B cell (primary cell): Measurements from ENCODE around the gene TCIRG1. TPM values are rescaled to one million over a fixed set of nuclear protein-coding genes. Genes with fewer than 3 reads are reported as not detected.
A peak's percentile ranks its signal among the peaks of the same experiment; 100 is the strongest.

Experiments used
- ATAC-seq: fragments of 200-7000 bp; cut with Tn5 transposase; one replicate; pipeline ENCODE4 v1.10.0; 2021; ENCODE audit warnings: low read depth, mild to moderate bottlenecking, moderate number of reproducible peaks, moderate library complexity
- CTCF ChIA-PET: fragments of 350-600 bp; sonication (Branson Sonifier 250); formaldehyde crosslinking; loops from one replicate; lab custom pipeline; 2021; ENCODE audit warnings: antibody characterized with exemption, inconsistent platforms; lab: Charles Lee
- POLR2A ChIA-PET: fragments of 350-600 bp; sonication (Branson Sonifier 250); formaldehyde crosslinking; loops from one replicate; lab custom pipeline; 2021; ENCODE audit warnings: antibody characterized with exemption; lab: Charles Lee
- DNase-seq: peaks from one replicate; pipeline ENCODE4 v3.0.0; 2013
- H2AFZ ChIP-seq: 2 replicates; pipeline ENCODE4 v1.6.1; 2012; ENCODE audit warnings: mild to moderate bottlenecking, low read depth, low read length; ENCODE audit not compliant: insufficient read depth, poor library complexity, severe bottlenecking
- H3K27ac ChIP-seq, 2 donors: 1 replicate in 1 of 2; 2 replicates in 1 of 2; pipeline ENCODE4 v1.5.1; 2012 to 2013; ENCODE audit warnings: low read length in 2 of 2, mild to moderate bottlenecking in 2 of 2, moderate library complexity in 1 of 2
- H3K27me3 ChIP-seq, 4 experiments: fragments of 200-600 bp in 1 of 4; sonication (generic) in 1 of 4; replicated peaks in 1 of 4; 1 replicate in 2 of 4; 2 replicates in 2 of 4; pipeline versions ENCODE4 v1.6.1 to v1.7.0; 2013 to 2016; ENCODE audit warnings: low read length in 3 of 4, mild to moderate bottlenecking in 2 of 4, mixed read lengths in 1 of 4, moderate library complexity in 1 of 4; ENCODE audit not compliant: insufficient read depth in 4 of 4, control insufficient read depth in 3 of 4; ENCODE audit errors: control extremely low read depth in 1 of 4
- H3K36me3 ChIP-seq, 2 experiments: replicated peaks in 1 of 2; 1 replicate in 1 of 2; 2 replicates in 1 of 2; pipeline versions ENCODE4 v1.6.1 to v1.7.1; 2013; ENCODE audit warnings: low read length in 1 of 2; ENCODE audit not compliant: insufficient read depth in 2 of 2, control insufficient read depth in 1 of 2; ENCODE audit errors: control extremely low read depth in 1 of 2, extremely low read depth in 1 of 2
- H3K4me1 ChIP-seq, 2 donors: fragments of 200-600 bp in 1 of 2; sonication (generic) in 1 of 2; 1 replicate in 1 of 2; 2 replicates in 1 of 2; pipeline versions ENCODE4 v1.5.1 to v1.6.1; 2013 to 2017; ENCODE audit warnings: low read length in 2 of 2; ENCODE audit not compliant: control insufficient read depth in 2 of 2, insufficient read depth in 2 of 2
- H3K4me2 ChIP-seq: replicated peaks from 2 replicates; pipeline ENCODE3; 2012; ENCODE audit warnings: mild to moderate bottlenecking, low read depth, low read length; ENCODE audit not compliant: poor library complexity, severe bottlenecking
- H3K4me3 ChIP-seq, 5 experiments: fragments of 200-600 bp in 1 of 5; sonication (generic) in 1 of 5; 1 replicate in 3 of 5; 2 replicates in 2 of 5; pipeline versions ENCODE4 v1.5.1 to v1.7.0; 2011 to 2016; ENCODE audit warnings: low read length in 4 of 5, mild to moderate bottlenecking in 4 of 5, low read depth in 2 of 5, control low read depth in 1 of 5, moderate library complexity in 1 of 5; ENCODE audit not compliant: insufficient read depth in 1 of 5; ENCODE audit errors: control extremely low read depth in 1 of 5, extremely low read depth in 1 of 5
- H3K79me2 ChIP-seq: fragments of 200-600 bp; sonication (generic); one replicate; pipeline ENCODE4 v1.6.0; 2016; ENCODE audit warnings: low read length; ENCODE audit not compliant: control insufficient read depth, insufficient read depth
- H3K9ac ChIP-seq: fragments of 200-600 bp; sonication (generic); 2 replicates; pipeline ENCODE4 v1.6.1; 2017; ENCODE audit warnings: mild to moderate bottlenecking, low read length, moderate library complexity
- H3K9me3 ChIP-seq, 3 donors: one replicate each; pipeline versions ENCODE4 v1.6.1 to v1.7.1; 2013; ENCODE audit warnings: low read length in 2 of 3; ENCODE audit not compliant: control insufficient read depth in 2 of 3, insufficient read depth in 1 of 3; ENCODE audit errors: control extremely low read depth in 1 of 3
- H4K20me1 ChIP-seq: 2 replicates; pipeline ENCODE4 v1.6.0; 2012; ENCODE audit warnings: mild to moderate bottlenecking, low read length; ENCODE audit not compliant: insufficient read depth, control insufficient read depth, poor library complexity, severe bottlenecking
- H3K27ac Mint-ChIP-seq: one replicate; pipeline ENCODE4 v1.8.0; 2021; ENCODE audit warnings: mixed read lengths
- H3K27me3 Mint-ChIP-seq: one replicate; pipeline ENCODE4 v1.8.0; 2021; ENCODE audit warnings: mixed read lengths
- H3K4me1 Mint-ChIP-seq: one replicate; pipeline ENCODE4 v1.8.0; 2021; ENCODE audit warnings: mixed read lengths
- H3K4me3 Mint-ChIP-seq: one replicate; pipeline ENCODE4 v1.8.0; 2021; ENCODE audit warnings: mixed read lengths
- H3K9me3 Mint-ChIP-seq: one replicate; pipeline ENCODE4 v1.8.0; 2022; ENCODE audit warnings: mixed read lengths; ENCODE audit not compliant: insufficient read depth
- CTCF ChIP-seq: fragments of 200-600 bp; IDR thresholded peaks from one replicate; pipeline ENCODE4 v1.8.0; 2022; ENCODE audit warnings: antibody characterized with exemption, mild to moderate bottlenecking
- EZH2 ChIP-seq: IDR thresholded peaks from 2 replicates; pipeline ENCODE4 v1.6.1; 2012; ENCODE audit warnings: borderline replicate concordance, low read depth, mild to moderate bottlenecking, moderate library complexity, low read length; ENCODE audit not compliant: insufficient read depth, poor library complexity, severe bottlenecking
- WGBS: methylation state at CpG from one replicate; pipeline ENCODE4 v1.1.5; 2013; ENCODE audit warnings: missing lambda C conversion rate; ENCODE audit not compliant: insufficient coverage; 5-methylcytosine and 5-hydroxymethylcytosine counted together
- intact Hi-C: fragments of 100-400 bp; cut with micrococcal nuclease; formaldehyde crosslinking; loops from one replicate; pipeline ENCODE4 v1.10.0; 2022
- polyA plus RNA-seq: library from polyadenylated mRNA; depleted of rRNA; stranded (reverse); fragments of >200 nt; gene quantifications from 2 replicates; pipeline ENCODE4 v1.2.3, GENCODE V29; 2012
- total RNA-seq, 2 donors: library from RNA; stranded (reverse); fragments of 120-200 nt in 1 of 2; gene quantifications; 1 replicate in 1 of 2; 2 replicates in 1 of 2; pipeline versions ENCODE4 v1.2.3 to v1.2.4, GENCODE V29; 2013 to 2022

Gene TCIRG1
- total and polyA plus RNA-seq, 2 donors (not counting 1 experiment from before 2014, with no cell fraction given), result 305 to 725 TPM

- H2AFZ ChIP-seq, result peak overlapping the region; percentile 67
- WGBS, result 5% methylated on average over 6 of the region's 9 CpGs
- H3K27me3 ChIP-seq, result no peaks in the 10 kb centered on the region
- TF ChIP-seq CTCF (no peak), EZH2 (no peak)
- H3K4me3 ChIP-seq, result peak overlapping the region; percentile 13 to 89 (median 67)
- Mint-ChIP-seq H3K27ac (peak overlapping the region; percentile 92), H3K4me3 (peak overlapping the region; percentile 92), H3K27me3 (no peaks in the 10 kb centered on the region), H3K9me3 (no peaks in the 10 kb centered on the region), H3K4me1 (peaks cover 60% of the 10 kb centered on the region)
- peak overlapping the region; percentile 81 for H3K9ac ChIP-seq
- peaks cover 63 to 82% of the 10 kb centered on the region in 2 donors for H3K4me1 ChIP-seq
- peaks cover 59% of the 10 kb centered on the region for H4K20me1 ChIP-seq
- H3K36me3 ChIP-seq, result peaks cover 2 to 41% of the 10 kb centered on the region in 2 experiments
- H3K4me2 ChIP-seq, result peak overlapping the region; percentile 85
- ChIA-PET POLR2A (interaction anchor here (0.5 to 2.0 kb wide), 4 partner anchors 8 to 271 kb away, joined by 3 to 12 read pairs (median 4); partner anchors contain the start of gene TCIRG1), CTCF (interaction anchor here (0.6 to 1.8 kb wide), 8 partner anchors 8 to 867 kb away, joined by 3 to 14 read pairs (median 3); no protein-coding TSS in a partner anchor)
- intact Hi-C loops, result loop anchor here (1.0 to 10.0 kb wide), 4 partner anchors 28 to 442 kb away; partner anchors contain the start of genes CHKA and NDUFS8
- peak; percentile 37 for ATAC-seq
- peak overlapping the region; percentile 74 to 76 for H3K27ac ChIP-seq
- no peaks in the 10 kb centered on the region for H3K9me3 ChIP-seq
- H3K79me2 ChIP-seq, result peaks cover 54% of the 10 kb centered on the region
- DNase-seq, result no peak
Observed at GRCh38 chr11:68002575-68002937, 36.3 kb upstream of the TCIRG1 start.
